Measurements from ENCODE around the gene GGACT. TPM values are rescaled to one million over a fixed set of nuclear protein-coding genes. Genes with fewer than 3 reads are reported as not detected.

The GGACT gene
- polyA plus RNA-seq, 1 donor from 2014 or later, result 1.7 TPM

GRCh38 chr13:100637796-100638195 lies 49.2 kb upstream of the GGACT start (continued):
- TF ChIP-seq SMC3 (conservative IDR thresholded peaks at IDR 0.05; ENCODE audit: poor library complexity), result no peak

- H4K20me1 ChIP-seq (ENCODE audit: insufficient read depth), result no peaks in the 10 kb centered on the region
- H3K79me2 ChIP-seq (replicated peaks; ENCODE audit: insufficient read depth, low read length), result no peaks in the 10 kb centered on the region
- no peak for TF ChIP-seq SMC3 (conservative IDR thresholded peaks at IDR 0.05; ENCODE audit: poor library complexity)
- no peak for TF ChIP-seq TAF1 (IDR thresholded peaks at IDR 0.05; ENCODE audit: low read depth)
- TF ChIP-seq MXI1 (conservative IDR thresholded peaks at IDR 0.05; ENCODE audit: poor library complexity, severe bottlenecking), result no peak
- TF ChIP-seq REST (IDR thresholded peaks at IDR 0.05; ENCODE audit: borderline replicate concordance), result no peak
- no peak for TF ChIP-seq CTCF (IDR thresholded peaks at IDR 0.05; ENCODE audit: poor library complexity, severe bottlenecking)
- TF ChIP-seq POLR2AphosphoS5 (IDR thresholded peaks at IDR 0.05), result no peak
- TF ChIP-seq RAD21 (conservative IDR thresholded peaks at IDR 0.05), result no peak
- TF ChIP-seq EP300 (conservative IDR thresholded peaks at IDR 0.05; ENCODE audit: poor library complexity, severe bottlenecking), result no peak
- no peak for TF ChIP-seq EZH2 (IDR thresholded peaks at IDR 0.05; ENCODE audit: borderline replicate concordance, insufficient read depth, low read length, poor library complexity, severe bottlenecking)
- H3F3A ChIP-seq (ENCODE audit: insufficient read depth, low read length, poor library complexity, severe bottlenecking), result peaks cover 3% of the 10 kb centered on the region
- no peaks in the 10 kb centered on the region for H3K9me3 ChIP-seq (ENCODE audit: low read length)
- no peaks in the 10 kb centered on the region for H3K9me2 ChIP-seq (ENCODE audit: insufficient read depth, low read length)
- H3K4me2 ChIP-seq (ENCODE audit: low read length), result no peak overlapping the region
- H3K27me3 ChIP-seq (ENCODE audit: insufficient read depth, low read depth, low read length), result no peaks in the 10 kb centered on the region
- H2AFZ ChIP-seq (ENCODE audit: low read depth, low read length), result no peak overlapping the region
- peak overlapping the region; percentile 48 for H3K27ac ChIP-seq (ENCODE audit: low read length)
- H3K36me3 ChIP-seq (ENCODE audit: insufficient read depth, low read length), result peaks cover 16% of the 10 kb centered on the region
- H3K9ac ChIP-seq (ENCODE audit: low read length), result peak overlapping the region; percentile 7
- H3K4me3 ChIP-seq (ENCODE audit: low read length), result no peak overlapping the region
Observed at GRCh38 chr13:100637380-100637779, 48.8 kb upstream of the GGACT start.

GRCh38 chr13:100636441-100636840 lies 47.9 kb upstream of the GGACT start:
- TF ChIP-seq CTCF (IDR thresholded peaks at IDR 0.05; ENCODE audit: poor library complexity, severe bottlenecking) (no peak), EZH2 (IDR thresholded peaks at IDR 0.05; ENCODE audit: borderline replicate concordance, insufficient read depth, low read length, poor library complexity, severe bottlenecking) (no peak), POLR2AphosphoS5 (IDR thresholded peaks at IDR 0.05) (peak; percentile 29)
- H3K9me2 ChIP-seq (ENCODE audit: insufficient read depth, low read length), result no peaks in the 10 kb centered on the region
- H3K27ac ChIP-seq (ENCODE audit: low read length), result no peak overlapping the region
- H3F3A ChIP-seq (ENCODE audit: insufficient read depth, low read length, poor library complexity, severe bottlenecking), result peaks cover 3% of the 10 kb centered on the region
- peaks cover 16% of the 10 kb centered on the region for H3K36me3 ChIP-seq (ENCODE audit: insufficient read depth, low read length)
- H3K79me2 ChIP-seq (replicated peaks; ENCODE audit: insufficient read depth, low read length), result no peaks in the 10 kb centered on the region
- no peak overlapping the region for H3K4me3 ChIP-seq (ENCODE audit: low read length)
- no peak overlapping the region for H3K4me2 ChIP-seq (ENCODE audit: low read length)
- no peaks in the 10 kb centered on the region for H3K9me3 ChIP-seq (ENCODE audit: low read length)
- H2AFZ ChIP-seq (ENCODE audit: low read depth, low read length), result no peak overlapping the region
- no peaks in the 10 kb centered on the region for H3K27me3 ChIP-seq (ENCODE audit: insufficient read depth, low read depth, low read length)
- no peak overlapping the region for H3K9ac ChIP-seq (ENCODE audit: low read length)
- H4K20me1 ChIP-seq (ENCODE audit: insufficient read depth), result no peaks in the 10 kb centered on the region

Data from neural cell (in vitro differentiated cells).